GM21576 (cell line): ENCODE measurements around the gene PRMT7.
A peak's percentile ranks its signal among the peaks of the same experiment; 100 is the strongest.
"Not testable (repeated sequence)": the region's sequence is repeated elsewhere in the genome, so short reads cannot be mapped to it uniquely, and the experiment has no call there.

Source experiments
- ATAC-seq: cut with Tn5 transposase; IDR thresholded peaks from one replicate; pipeline ENCODE4 v1.9.1; 2021; ENCODE audit warnings: mild to moderate bottlenecking, moderate library complexity; ENCODE audit not compliant: unreplicated experiment

PRMT7 gene

GRCh38 chr16:68283801-68284598, 26.8 kb upstream of the PRMT7 start:
- ATAC-seq: peak; percentile 30

DNA sequence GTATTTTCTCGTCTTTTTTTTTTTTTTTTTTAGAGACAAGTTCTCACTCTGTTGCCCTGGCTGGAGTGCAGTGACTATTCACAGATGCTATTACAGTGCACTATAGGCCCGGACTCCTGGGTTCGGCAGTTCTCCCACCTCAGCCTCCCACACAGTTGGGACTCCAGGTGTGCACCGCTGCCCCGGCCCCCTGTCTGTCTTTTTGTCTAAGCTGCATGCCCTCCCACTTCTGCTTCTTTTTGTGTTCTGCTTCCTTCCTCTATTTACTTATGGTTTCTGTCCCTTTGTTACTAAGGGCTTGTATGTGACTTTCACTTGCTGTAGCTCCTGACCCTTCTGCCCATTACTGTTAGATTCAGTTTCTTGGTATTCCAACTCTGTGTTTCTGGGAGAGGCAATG, 26.0 kb upstream of the PRMT7 start:
- peak; percentile 46 for ATAC-seq

DNA sequence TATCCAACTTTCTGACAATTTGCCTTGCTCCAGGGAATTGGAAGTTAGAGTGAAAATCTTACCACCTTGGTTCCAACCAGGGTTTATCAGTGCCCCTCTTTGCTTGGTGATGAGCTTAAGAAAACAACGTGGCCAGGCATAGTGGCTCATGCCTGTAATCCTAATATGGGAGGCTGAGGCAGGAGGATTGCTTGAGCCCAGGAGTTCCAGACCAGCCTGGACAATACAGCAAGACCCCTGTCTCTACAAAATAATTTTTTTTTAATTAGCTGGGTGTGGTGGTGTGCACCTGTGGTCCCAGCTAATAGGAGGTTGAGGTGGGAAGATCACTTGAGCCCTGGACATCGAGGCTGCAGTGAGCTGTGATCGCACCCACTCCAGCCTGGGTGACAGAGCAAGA, 25.1 kb upstream of the PRMT7 start:
- ATAC-seq: no peak

GRCh38 chr16:68286153-68287074, 24.4 kb upstream of the PRMT7 start:
- no peak for ATAC-seq

DNA sequence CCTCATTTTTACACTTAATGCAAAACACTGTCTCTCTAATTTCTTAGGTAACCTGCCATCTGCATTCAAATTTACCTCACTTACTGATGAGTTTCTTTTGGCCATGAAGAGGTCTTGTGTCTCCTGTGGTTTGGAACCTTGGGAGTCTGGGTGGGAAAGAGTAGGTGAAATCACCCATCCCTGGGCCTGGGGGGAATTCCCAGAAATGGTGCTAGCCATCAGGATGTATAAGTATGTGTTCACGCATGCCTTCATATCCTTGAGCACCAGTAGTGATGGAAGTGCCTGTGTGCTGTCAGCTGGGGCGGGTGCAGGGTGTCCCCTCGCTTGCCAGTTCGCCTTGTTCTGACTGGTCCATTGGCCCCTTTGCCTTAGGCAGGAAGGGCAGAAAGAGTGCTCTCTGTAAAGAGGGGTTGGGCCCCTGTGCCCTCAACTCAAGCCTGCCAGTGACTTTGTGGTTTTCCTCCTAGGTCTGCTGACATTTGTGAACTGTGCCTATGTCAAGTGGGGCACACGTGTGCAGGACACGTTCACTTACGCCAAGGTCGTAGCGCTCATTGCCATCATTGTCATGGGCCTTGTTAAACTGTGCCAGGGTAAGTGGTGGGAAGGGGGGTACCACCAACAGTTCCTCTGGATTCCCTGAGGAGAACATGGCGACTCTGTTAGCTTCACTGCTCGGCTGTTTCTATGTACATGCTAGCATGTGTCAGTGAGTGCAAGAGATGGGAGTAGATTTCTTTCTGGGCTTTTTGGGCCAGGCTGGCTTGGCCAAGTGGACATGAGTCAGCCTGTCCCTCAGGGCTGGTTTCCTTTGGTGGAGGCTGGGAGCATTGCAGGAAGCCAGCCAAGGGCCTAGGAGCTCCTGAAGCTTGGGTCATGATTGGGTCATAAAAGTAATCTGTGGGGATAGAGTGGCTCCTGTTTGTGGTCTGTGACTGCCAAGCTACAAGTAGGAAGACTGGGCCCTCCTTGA, 23.3 kb upstream of the PRMT7 start:
- ATAC-seq: no peak

DNA sequence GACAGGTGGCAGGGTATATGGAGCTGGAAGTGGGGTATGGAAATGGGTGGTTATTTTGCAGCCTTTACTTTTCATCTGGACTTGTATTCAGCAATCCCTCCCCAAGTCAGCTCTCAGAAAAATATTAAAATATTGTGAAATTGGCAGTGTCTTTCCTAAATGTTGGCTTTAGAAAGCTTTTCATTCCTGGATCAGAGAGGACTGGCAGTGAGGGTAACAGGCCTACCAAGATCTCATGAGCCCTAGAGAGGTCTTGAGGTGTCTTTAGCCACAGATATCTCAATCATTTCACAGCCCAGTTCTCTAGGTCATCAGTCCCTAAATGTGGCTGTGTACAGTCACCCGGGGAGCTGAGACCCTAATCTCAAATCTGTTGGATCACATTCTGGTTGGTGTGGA, 22.6 kb upstream of the PRMT7 start:
- ATAC-seq: no peak

GRCh38 chr16:68288796-68289195, 22.0 kb upstream of the PRMT7 start:
- ATAC-seq: not testable (repeated sequence)

GRCh38 chr16:68289202-68289601, 21.6 kb upstream of the PRMT7 start:
- no peak for ATAC-seq

DNA sequence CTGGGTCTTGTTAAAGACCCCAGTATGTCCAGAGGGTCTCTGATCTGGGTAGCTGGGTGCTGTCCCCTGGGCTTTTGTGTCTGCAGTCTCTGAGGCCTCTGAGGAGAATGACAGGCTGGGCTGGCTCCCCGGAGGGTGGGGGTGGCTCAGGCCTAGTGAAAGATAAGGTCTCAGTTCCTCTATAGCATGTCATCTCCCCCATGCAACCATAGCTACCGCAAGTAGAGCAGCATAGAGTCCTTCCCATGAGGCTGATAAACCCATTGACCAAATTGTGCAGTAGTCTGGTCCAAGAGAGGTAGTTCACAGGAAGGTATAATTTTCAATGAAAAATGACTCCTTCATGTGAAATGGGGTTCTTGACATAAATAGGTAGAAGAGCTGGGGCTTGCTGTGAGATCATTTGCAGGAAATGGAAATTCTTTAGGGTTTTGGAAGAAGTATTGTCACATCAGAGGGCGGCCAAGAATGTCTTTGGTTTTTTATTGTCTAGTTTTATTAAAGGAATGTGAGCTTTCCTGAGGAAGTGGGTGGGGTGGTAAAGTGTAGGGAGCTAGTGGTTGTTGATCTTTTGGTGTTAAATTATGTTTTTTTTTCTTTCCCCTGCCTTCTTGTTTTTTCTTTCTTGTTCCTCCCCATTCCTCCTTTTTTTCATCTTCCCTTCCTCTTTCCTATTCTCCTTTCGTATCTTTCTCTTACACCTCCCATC, 21.0 kb upstream of the PRMT7 start:
- peak; percentile 76 for ATAC-seq

DNA sequence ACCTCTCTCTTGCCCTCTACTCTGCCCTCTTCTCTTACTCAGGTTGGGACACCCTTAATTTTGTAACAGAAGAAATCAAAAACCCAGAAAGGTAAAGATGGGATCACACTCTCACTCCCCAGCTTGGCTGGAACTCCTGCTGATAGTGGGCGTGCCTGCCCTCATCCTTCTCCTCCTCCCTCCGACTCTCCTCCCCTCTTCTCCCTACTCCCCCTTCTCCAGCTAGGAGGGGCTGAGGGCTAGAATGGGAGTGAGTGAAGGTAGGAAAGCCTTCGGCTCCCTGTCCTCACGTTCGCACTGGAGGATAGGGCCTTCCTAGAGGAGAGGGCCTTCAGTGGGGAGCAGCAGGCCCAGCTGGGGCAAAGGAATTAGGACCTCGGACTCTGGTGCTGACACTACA, 20.4 kb upstream of the PRMT7 start:
- no peak for ATAC-seq

GRCh38 chr16:68291227-68291626, 19.6 kb upstream of the PRMT7 start:
- ATAC-seq: no peak

- no peak for ATAC-seq
These were observed 18.4 kb upstream of the PRMT7 start for GRCh38 chr16:68292425-68292824.

GRCh38 chr16:68296291-68296690, 14.5 kb upstream of the PRMT7 start:
- no peak for ATAC-seq

- no peak for ATAC-seq
These were observed 14.1 kb upstream of the PRMT7 start for GRCh38 chr16:68296693-68297092.

- ATAC-seq: no peak
These were observed 12.9 kb upstream of the PRMT7 start for GRCh38 chr16:68297908-68298307.

DNA sequence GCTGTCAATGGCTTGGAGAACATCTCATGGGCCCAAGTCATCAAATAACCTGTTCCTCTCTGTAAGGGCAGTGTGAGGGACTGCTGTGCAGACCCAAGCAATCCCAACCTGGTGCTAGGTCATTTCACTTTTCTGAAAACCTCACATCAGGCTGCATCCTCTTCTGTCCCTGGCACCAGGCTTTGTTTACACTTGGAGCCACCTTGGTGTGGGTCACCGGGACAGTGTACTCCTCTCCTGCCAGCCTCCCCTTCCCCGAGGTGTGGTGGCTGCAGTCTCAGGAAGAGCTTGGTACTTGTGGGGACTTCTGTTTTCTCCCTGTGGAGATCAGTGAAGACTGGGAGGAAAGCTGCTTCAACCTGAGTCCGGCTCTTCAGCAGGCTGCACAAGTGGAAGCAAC, 12.5 kb upstream of the PRMT7 start:
- ATAC-seq: no peak

- ATAC-seq: no peak
These were observed 11.8 kb upstream of the PRMT7 start for GRCh38 chr16:68298907-68299561.

DNA sequence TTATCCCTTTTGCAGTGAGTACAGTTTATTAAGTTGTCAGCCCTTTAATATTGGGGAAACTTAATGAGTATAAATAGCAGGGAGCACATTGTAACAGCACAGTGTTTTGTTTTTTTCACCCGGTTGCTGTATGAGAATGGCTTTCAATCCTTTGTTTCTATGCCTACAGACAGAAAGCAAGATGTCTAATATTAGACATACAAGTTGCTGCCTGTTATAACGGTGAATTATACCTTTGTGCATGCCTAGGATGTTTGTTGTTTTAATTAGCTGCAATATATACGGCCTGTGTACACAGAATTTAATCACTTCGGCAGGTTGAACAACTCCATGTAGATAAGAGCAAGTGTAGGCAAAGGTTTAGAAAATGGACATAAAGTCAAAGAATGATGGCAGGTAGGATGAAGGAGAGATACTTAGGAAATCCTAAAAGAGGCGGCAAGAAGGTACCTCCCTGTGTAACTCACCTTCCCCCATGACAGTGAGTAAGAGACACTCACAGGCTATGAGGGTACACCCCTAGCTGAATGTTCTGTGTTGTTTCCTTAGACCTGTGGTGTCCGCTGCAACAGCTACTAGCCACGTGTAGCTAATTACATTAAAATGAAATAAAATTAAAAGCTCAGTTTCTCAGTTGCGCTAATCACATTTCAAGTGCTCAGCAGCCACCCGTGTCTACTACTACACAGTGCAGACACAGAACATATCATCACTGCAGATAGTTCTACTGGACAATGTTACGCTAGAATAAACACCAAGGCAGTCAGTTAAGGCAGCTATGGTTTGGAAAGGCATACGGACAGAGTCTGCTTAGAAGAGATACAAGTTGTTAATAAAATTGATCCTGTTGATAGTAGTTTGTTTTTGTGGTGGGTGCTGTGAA, 11.0 kb upstream of the PRMT7 start:
- no peak for ATAC-seq
